Hematopoietic multipotent progenitor cell (in vitro differentiated cells): ENCODE measurements around the gene TNC. TPM values are rescaled to one million over a fixed set of nuclear protein-coding genes. Genes with fewer than 3 reads are reported as not detected.

Experiments
- DNase-seq, 3 donors: peaks; one replicate each; pipeline ENCODE4 v3.0.0-alpha.2; 2011 to 2015; ENCODE audit warnings: low read depth in 2 of 3, low spot score in 2 of 3
- total RNA-seq: library from RNA; depleted of rRNA; stranded (reverse); fragments of >200 nt; gene quantifications from one replicate; pipeline ENCODE4 v1.2.3, GENCODE V29; 2012

TNC gene
- total RNA-seq: under 0.01 TPM

GRCh38 chr9:115117999-115118878 lies at the start of gene TNC:
Gene TNC, minus strand, starts transcription at chr9:115118157. Its CDS starts 27,139 bp downstream, at chr9:115091018.
- peak in 1 of 3 donors; percentile 5 for DNase-seq

GRCh38 chr9:115167175-115167574 lies 49.2 kb upstream of the TNC start:
- DNase-seq: no peak

GRCh38 chr9:115165233-115165632 lies 47.3 kb upstream of the TNC start:
- no peak for DNase-seq

- peak in 2 of 3 donors; percentile 59 to 76 for DNase-seq
These were observed 46.6 kb upstream of the TNC start for GRCh38 chr9:115164511-115164974.

- DNase-seq: no peak
These were observed 45.0 kb upstream of the TNC start for GRCh38 chr9:115162946-115163345.

- no peak for DNase-seq
These were observed 43.5 kb upstream of the TNC start for GRCh38 chr9:115161446-115161845.

GRCh38 chr9:115158661-115159481 lies 40.9 kb upstream of the TNC start:
- no peak for DNase-seq

GRCh38 chr9:115157245-115157674 lies 39.3 kb upstream of the TNC start:
- no peak for DNase-seq

- DNase-seq: no peak
These were observed 37.1 kb upstream of the TNC start for GRCh38 chr9:115155037-115155436.

GRCh38 chr9:115154617-115155016 lies 36.7 kb upstream of the TNC start:
- DNase-seq: no peak

GRCh38 chr9:115152281-115152820 lies 34.4 kb upstream of the TNC start:
- DNase-seq: no peak

- DNase-seq: no peak
These were observed 30.8 kb upstream of the TNC start for GRCh38 chr9:115148721-115149120.

- no peak for DNase-seq
These were observed 28.6 kb upstream of the TNC start for GRCh38 chr9:115146581-115147021.

GRCh38 chr9:115144706-115145105 lies 26.7 kb upstream of the TNC start:
- DNase-seq: no peak

GRCh38 chr9:115143689-115144088 lies 25.7 kb upstream of the TNC start:
- DNase-seq: no peak

GRCh38 chr9:115142517-115143270 lies 24.7 kb upstream of the TNC start:
- no peak for DNase-seq

GRCh38 chr9:115142090-115142489 lies 24.1 kb upstream of the TNC start:
- DNase-seq: no peak

GRCh38 chr9:115141612-115142011 lies 23.7 kb upstream of the TNC start:
- no peak for DNase-seq

- DNase-seq: no peak
These were observed 20.2 kb upstream of the TNC start for GRCh38 chr9:115138151-115138550.

- no peak for DNase-seq
These were observed 19.6 kb upstream of the TNC start for GRCh38 chr9:115137526-115137925.
